ENCODE measurements around the gene BCAS3. TPM values are rescaled to one million over a fixed set of nuclear protein-coding genes. Genes with fewer than 3 reads are reported as not detected.
"Not testable (repeated sequence)": the region's sequence is repeated elsewhere in the genome, so short reads cannot be mapped to it uniquely, and the experiment has no call there.

The BCAS3 gene
- total RNA-seq, 1 donor from 2014 or later, result 14.5 TPM

- Mint-ChIP-seq H3K9me3 (ENCODE audit: unreplicated experiment) (peaks cover 2% of the 10 kb centered on the region), H3K27ac (ENCODE audit: unreplicated experiment) (no peak overlapping the region), H3K4me1 (ENCODE audit: low read depth, unreplicated experiment) (peaks cover 21% of the 10 kb centered on the region), H3K36me3 (ENCODE audit: low read depth, unreplicated experiment) (no peaks in the 10 kb centered on the region), H3K4me3 (ENCODE audit: unreplicated experiment) (no peak overlapping the region), H3K27me3 (ENCODE audit: low read depth, unreplicated experiment) (no peaks in the 10 kb centered on the region)
- TF ChIP-seq EZH2 (IDR thresholded peaks at IDR 0.05; ENCODE audit: insufficient read depth, low read length), result no peak
- TF ChIP-seq CTCF (IDR thresholded peaks at IDR 0.05; ENCODE audit: insufficient read depth, low read depth, low read length), result no peak
- DNase-seq (ENCODE audit: low read depth) (no peak), FAIRE-seq (no peak)
- H3K9me3 ChIP-seq (ENCODE audit: insufficient read depth, low read depth, low read length), result no peaks in the 10 kb centered on the region
- no peaks in the 10 kb centered on the region for H3K27me3 ChIP-seq (ENCODE audit: insufficient read depth, low read length)
- no peak overlapping the region for H3K27ac ChIP-seq (ENCODE audit: low read depth, low read length)
- no peak overlapping the region for H3K4me3 ChIP-seq (ENCODE audit: insufficient read depth, low read depth, low read length)
- H3K79me2 ChIP-seq (ENCODE audit: insufficient read depth, low read length), result no peaks in the 10 kb centered on the region
- H4K20me1 ChIP-seq (ENCODE audit: insufficient read depth, low read length), result no peaks in the 10 kb centered on the region
- peaks cover 4% of the 10 kb centered on the region for H3K4me1 ChIP-seq (ENCODE audit: insufficient read depth, low read length)
- no peak overlapping the region for H3K4me2 ChIP-seq (ENCODE audit: low read length)
- H3K9ac ChIP-seq (ENCODE audit: low read length), result no peak overlapping the region
- no peaks in the 10 kb centered on the region for H3K36me3 ChIP-seq (ENCODE audit: insufficient read depth, low read length)
- no peak overlapping the region for H2AFZ ChIP-seq (ENCODE audit: low read depth, low read length)
These were observed 751.6 kb downstream of the BCAS3 start for GRCh38 chr17:61429274-61429673.

- H3K27ac Mint-ChIP-seq (ENCODE audit: unreplicated experiment); H3K9ac ChIP-seq (ENCODE audit: low read length); H3K27me3 Mint-ChIP-seq (ENCODE audit: low read depth, unreplicated experiment); H3K9me3 ChIP-seq (ENCODE audit: insufficient read depth, low read depth, low read length); H3K36me3 Mint-ChIP-seq (ENCODE audit: low read depth, unreplicated experiment); H4K20me1 ChIP-seq (ENCODE audit: insufficient read depth, low read length); H3K4me1 ChIP-seq (ENCODE audit: insufficient read depth, low read length); H3K79me2 ChIP-seq (ENCODE audit: insufficient read depth, low read length); FAIRE-seq; H3K4me3 ChIP-seq (ENCODE audit: insufficient read depth, low read depth, low read length); H3K27ac ChIP-seq (ENCODE audit: low read depth, low read length); H3K36me3 ChIP-seq (ENCODE audit: insufficient read depth, low read length); H2AFZ ChIP-seq (ENCODE audit: low read depth, low read length); H3K4me2 ChIP-seq (ENCODE audit: low read length); H3K9me3 Mint-ChIP-seq (ENCODE audit: unreplicated experiment); DNase-seq (ENCODE audit: low read depth); H3K4me3 Mint-ChIP-seq (ENCODE audit: unreplicated experiment); H3K27me3 ChIP-seq (ENCODE audit: insufficient read depth, low read length): not testable (repeated sequence)
- peaks cover 21% of the 10 kb centered on the region for H3K4me1 Mint-ChIP-seq (ENCODE audit: low read depth, unreplicated experiment)
These were observed 752.2 kb downstream of the BCAS3 start for GRCh38 chr17:61429831-61430230.

GRCh38 chr17:61431594-61432311 lies 754.1 kb downstream of the BCAS3 start:
- Histone ChIP-seq H3K9me3 (ENCODE audit: insufficient read depth, low read depth, low read length) (peaks cover 2% of the 10 kb centered on the region), H3K27ac (ENCODE audit: low read depth, low read length) (no peak overlapping the region), H2AFZ (ENCODE audit: low read depth, low read length) (no peak overlapping the region), H3K27me3 (ENCODE audit: insufficient read depth, low read length) (peaks cover 9% of the 10 kb centered on the region), H3K9ac (ENCODE audit: low read length) (no peak overlapping the region), H4K20me1 (ENCODE audit: insufficient read depth, low read length) (no peaks in the 10 kb centered on the region), H3K4me1 (ENCODE audit: insufficient read depth, low read length) (peaks cover 4% of the 10 kb centered on the region), H3K4me3 (ENCODE audit: insufficient read depth, low read depth, low read length) (no peak overlapping the region), H3K4me2 (ENCODE audit: low read length) (no peak overlapping the region), H3K36me3 (ENCODE audit: insufficient read depth, low read length) (no peaks in the 10 kb centered on the region), H3K79me2 (ENCODE audit: insufficient read depth, low read length) (no peaks in the 10 kb centered on the region)
- no peak overlapping the region for H3K27ac Mint-ChIP-seq (ENCODE audit: unreplicated experiment)
- H3K9me3 Mint-ChIP-seq (ENCODE audit: unreplicated experiment), result peaks cover 2% of the 10 kb centered on the region
- H3K4me3 Mint-ChIP-seq (ENCODE audit: unreplicated experiment), result no peak overlapping the region
- no peaks in the 10 kb centered on the region for H3K36me3 Mint-ChIP-seq (ENCODE audit: low read depth, unreplicated experiment)
- no peaks in the 10 kb centered on the region for H3K27me3 Mint-ChIP-seq (ENCODE audit: low read depth, unreplicated experiment)
- TF ChIP-seq EZH2 (IDR thresholded peaks at IDR 0.05; ENCODE audit: insufficient read depth, low read length), result no peak
- no peak for TF ChIP-seq CTCF (IDR thresholded peaks at IDR 0.05; ENCODE audit: insufficient read depth, low read depth, low read length)
- FAIRE-seq (no peak), DNase-seq (ENCODE audit: low read depth) (no peak)
- H3K4me1 Mint-ChIP-seq (ENCODE audit: low read depth, unreplicated experiment), result peaks cover 15% of the 10 kb centered on the region
